AG04449 (cell line): Measurements from ENCODE around the gene ATXN10.

Experiments
- CTCF ChIA-PET: fragments of 350-600 bp; formaldehyde crosslinking; extraction: SDS; loops from one replicate; lab custom pipeline; 2021; ENCODE audit warnings: antibody characterized with exemption; lab: Yijun Ruan, JAX
- POLR2A ChIA-PET: fragments of 400-600, 350-600 bp; formaldehyde crosslinking; extraction: SDS; loops from one replicate; lab custom pipeline; 2020; ENCODE audit warnings: antibody characterized with exemption, inconsistent platforms; lab: Yijun Ruan, JAX
- DNase-seq: peaks from one replicate; pipeline ENCODE4 v3.0.0-alpha.2; 2010; ENCODE audit warnings: low read depth, low spot score
- H3K4me3 ChIP-seq: 2 replicates; pipeline ENCODE4 v1.5.1; 2011; ENCODE audit warnings: low read depth, mild to moderate bottlenecking, control low read depth, low read length
- CTCF ChIP-seq: IDR thresholded peaks from one replicate; pipeline ENCODE4 v1.5.1; 2011; ENCODE audit warnings: mild to moderate bottlenecking, moderate library complexity, low read length, control low read depth, inconsistent platforms; ENCODE audit not compliant: insufficient read depth; ENCODE audit errors: missing control alignments

Gene ATXN10

GRCh38 chr22:45857519-45857918 is 185.9 kb downstream of the ATXN10 start:
- no peak for DNase-seq
- ChIA-PET POLR2A (no interaction called here), CTCF (no interaction called here)
- no peak overlapping the region for H3K4me3 ChIP-seq
- no peak for TF ChIP-seq CTCF

GRCh38 chr22:45859231-45860161 is 187.9 kb downstream of the ATXN10 start:
- no peak for TF ChIP-seq CTCF
- no peak for DNase-seq
- CTCF ChIA-PET = no interaction called here
- POLR2A ChIA-PET = no interaction called here
- H3K4me3 ChIP-seq = no peak overlapping the region

GRCh38 chr22:45860201-45860600 is 188.6 kb downstream of the ATXN10 start:
- no peak for DNase-seq
- no peak for TF ChIP-seq CTCF
- ChIA-PET CTCF (no interaction called here), POLR2A (no interaction called here)
- H3K4me3 ChIP-seq = no peak overlapping the region

- no peak for TF ChIP-seq CTCF
- DNase-seq = no peak
- CTCF ChIA-PET = interaction anchor here (1.1 to 5.0 kb wide), 2 partner anchors 16 to 214 kb away, joined by 3 to 20 read pairs; no protein-coding TSS in a partner anchor
- POLR2A ChIA-PET = no interaction called here
- no peak overlapping the region for H3K4me3 ChIP-seq
These were observed 189.6 kb downstream of the ATXN10 start for GRCh38 chr22:45861259-45861658.

- DNase-seq = no peak
- H3K4me3 ChIP-seq = no peak overlapping the region
- ChIA-PET CTCF (interaction anchor here (0.7 to 5.4 kb wide), 62 partner anchors 10 to 423 kb away, joined by 3 to 66 read pairs (median 5); no protein-coding TSS in a partner anchor), POLR2A (interaction anchor here (1.2 kb wide), 1 partner anchor 105 kb away, joined by 4 read pairs; no protein-coding TSS in a partner anchor)
- peak; percentile 88 for TF ChIP-seq CTCF
These were observed 192.5 kb downstream of the ATXN10 start for GRCh38 chr22:45863981-45864751.
